K562 (cell line): Measurements from ENCODE around the gene ITGA11. TPM values are rescaled to one million over a fixed set of nuclear protein-coding genes. Genes with fewer than 3 reads are reported as not detected.

Source experiments
- ATAC-seq: fragments of 200-7000 bp; cut with Tn5 transposase; 3 replicates; pipeline ENCODE4 v1.9.1; 2020; ENCODE audit warnings: moderate library complexity
- BruUV-seq: library from RNA; stranded (reverse); fragments of 400-500 nt; replicated peaks from 2 replicates; lab custom pipeline; 2021; lab: Mats Ljungman, UMichigan
- CTCF ChIA-PET: fragments of 300-600 bp; formaldehyde crosslinking; extraction: SDS; loops from one replicate; lab custom pipeline; 2021; ENCODE audit warnings: low intra/inter-chr PET ratio; lab: Yijun Ruan, JAX
- POLR2A ChIA-PET: fragments of 300-600, 350-650 bp; sonication (Branson Sonifier 250); formaldehyde crosslinking; extraction: SDS; loops from one replicate; lab custom pipeline; 2021; ENCODE audit warnings: antibody characterized with exemption, inconsistent platforms; lab: Yijun Ruan, JAX
- DNase-seq, 4 experiments: peaks; one replicate each; pipeline versions ENCODE4 v3.0.0 to v3.0.0-alpha.2; 2011 to 2018; ENCODE audit warnings: low spot score in 3 of 4, mixed read lengths in 3 of 4; ENCODE audit errors: extremely low read depth in 1 of 4
- FAIRE-seq: peaks from 2 replicates; lab custom pipeline; 2011; peaks lifted over from hg19 to GRCh38; lab: Jason Lieb, UNC
- H2AFZ ChIP-seq: 2 replicates; pipeline ENCODE4 v1.6.0; 2011; ENCODE audit warnings: low read depth, low read length, control low read depth, inconsistent platforms
- H3K27ac ChIP-seq: fragments of 200-600 bp; 3 replicates; pipeline ENCODE4 v1.8.0; 2011; ENCODE audit warnings: low read depth, mild to moderate bottlenecking, control low read depth, inconsistent platforms, low read length, moderate library complexity, mixed read lengths; ENCODE audit errors: extremely low read depth
- H3K27me3 ChIP-seq, 2 experiments: fragments of 300-600 bp in 1 of 2; 2 replicates in 1 of 2; 3 replicates in 1 of 2; pipeline versions ENCODE4 v1.6.0 to v1.8.0; 2011; ENCODE audit warnings: inconsistent platforms in 2 of 2, low read length in 2 of 2, mild to moderate bottlenecking in 1 of 2, mixed read lengths in 1 of 2, moderate library complexity in 1 of 2; ENCODE audit not compliant: control insufficient read depth in 2 of 2, insufficient read depth in 2 of 2
- H3K36me3 ChIP-seq: fragments of 300-600 bp; 3 replicates; pipeline ENCODE4 v1.8.0; 2011; ENCODE audit warnings: mild to moderate bottlenecking, low read length, inconsistent platforms; ENCODE audit not compliant: control insufficient read depth, insufficient read depth
- H3K4me1 ChIP-seq, 2 experiments: fragments of 200-600 bp in 1 of 2; replicated peaks in 1 of 2; 2 replicates in 1 of 2; 3 replicates in 1 of 2; pipeline versions ENCODE4 v1.5.1 to v1.8.0; 2011; ENCODE audit warnings: inconsistent platforms in 2 of 2, low read length in 2 of 2, mild to moderate bottlenecking in 1 of 2, mixed read lengths in 1 of 2, moderate library complexity in 1 of 2; ENCODE audit not compliant: control insufficient read depth in 2 of 2, insufficient read depth in 2 of 2
- H3K4me2 ChIP-seq: 2 replicates; pipeline ENCODE4 v1.6.1; 2011; ENCODE audit warnings: low read length, control low read depth, inconsistent platforms, mixed read lengths; ENCODE audit not compliant: insufficient read depth
- H3K4me3 ChIP-seq: fragments of 200-600 bp; sonication (generic), shearing (Covaris generic); 2 replicates; pipeline ENCODE4 v1.5.1; 2016; ENCODE audit warnings: control low read depth, inconsistent platforms
- H3K79me2 ChIP-seq: fragments of 200-600 bp; 3 replicates; pipeline ENCODE4 v1.8.0; 2011; ENCODE audit warnings: low read length, inconsistent platforms; ENCODE audit not compliant: control insufficient read depth, insufficient read depth
- H3K9ac ChIP-seq, 2 experiments: 2 replicates each; pipeline versions ENCODE4 v1.6.0 to v1.6.1; 2011; ENCODE audit warnings: low read depth in 2 of 2, low read length in 2 of 2, control low read depth in 1 of 2, inconsistent platforms in 1 of 2, mild to moderate bottlenecking in 1 of 2, mixed read lengths in 1 of 2; ENCODE audit not compliant: insufficient read depth in 1 of 2
- H3K9me1 ChIP-seq: one replicate; pipeline ENCODE4 v1.6.0; 2011; ENCODE audit warnings: inconsistent platforms, mild to moderate bottlenecking, low read length, moderate library complexity; ENCODE audit not compliant: control insufficient read depth, insufficient read depth
- H3K9me3 ChIP-seq: replicated peaks from 2 replicates; pipeline ENCODE4 v1.5.1; 2011; ENCODE audit warnings: low read depth, low read length, inconsistent platforms; ENCODE audit not compliant: control insufficient read depth, insufficient read depth
- H4K20me1 ChIP-seq: replicated peaks from 2 replicates; pipeline ENCODE4 v1.6.1; 2011; ENCODE audit warnings: low read length, inconsistent platforms, mixed read lengths; ENCODE audit not compliant: control insufficient read depth, insufficient read depth
- CEBPG ChIP-seq, 3 experiments: fragments of 200-800 bp in 1 of 3; sonication (Bioruptor generic) in 1 of 3; sonication (generic) in 1 of 3; formaldehyde crosslinking in 1 of 3; IDR thresholded peaks in 2 of 3; conservative IDR thresholded peaks in 1 of 3; 2 replicates each; pipeline versions ENCODE4 v1.6.1 to v1.8.0; 2016 to 2022; ENCODE audit warnings: missing compliant biosample characterization in 2 of 3, missing genetic modification characterization in 2 of 3, mild to moderate bottlenecking in 1 of 3, missing genetic modification reagents in 1 of 3
- CHCHD3 ChIP-seq: fragments of 250-450 bp; sonication (Bioruptor Pico); IDR thresholded peaks from 2 replicates; pipeline ENCODE4 v2.1.2; 2022; ENCODE audit warnings: mild to moderate bottlenecking
- EHMT2 ChIP-seq: fragments of 450-650 bp; IDR thresholded peaks from 2 replicates; pipeline ENCODE4 v1.6.1; 2018; ENCODE audit warnings: antibody characterized with exemption
- JUNB ChIP-seq: fragments of 450-650 bp; formaldehyde crosslinking; conservative IDR thresholded peaks from 2 replicates; pipeline ENCODE4 v1.4.0; 2020; ENCODE audit warnings: mild to moderate bottlenecking
- LCOR ChIP-seq: sonication (generic); formaldehyde crosslinking; IDR thresholded peaks from 2 replicates; pipeline ENCODE4 v1.8.0; 2022; ENCODE audit warnings: mild to moderate bottlenecking, missing genetic modification reagents
- PHB2 ChIP-seq: fragments of 450-650 bp; IDR thresholded peaks from 2 replicates; pipeline ENCODE4 v1.6.1; 2017; ENCODE audit warnings: low read depth
- SIN3B ChIP-seq: fragments of 450-650 bp; IDR thresholded peaks from 2 replicates; pipeline ENCODE4 v1.6.1; 2017; ENCODE audit warnings: low read depth, mild to moderate bottlenecking, moderate library complexity
- SP2 ChIP-seq: IDR thresholded peaks from 2 replicates; pipeline ENCODE4 v1.6.1; 2011; ENCODE audit warnings: mild to moderate bottlenecking, low read depth, low read length, moderate library complexity; ENCODE audit not compliant: poor library complexity, severe bottlenecking; ENCODE audit errors: extremely low read depth
- TEAD2 ChIP-seq: fragments of 450-650 bp; IDR thresholded peaks from 2 replicates; pipeline ENCODE4 v1.6.1; 2016; ENCODE audit warnings: missing genetic modification characterization, control low read depth, missing compliant biosample characterization
- ZNF143 ChIP-seq: sonication (generic); formaldehyde crosslinking; IDR thresholded peaks from 2 replicates; pipeline ENCODE4 v1.9.0; 2022; ENCODE audit warnings: mild to moderate bottlenecking, missing genetic modification reagents
- ZNF165 ChIP-seq: fragments of 250-450 bp; sonication (Bioruptor Pico); IDR thresholded peaks from 2 replicates; pipeline ENCODE4 v1.4.0; 2020; ENCODE audit warnings: borderline replicate concordance
- ZNF263 ChIP-seq: sonication (generic); formaldehyde crosslinking; IDR thresholded peaks from 2 replicates; pipeline ENCODE4 v1.8.0; 2022; ENCODE audit warnings: mild to moderate bottlenecking, missing genetic modification reagents, borderline replicate concordance
- ZNF408 ChIP-seq: fragments of 250-450 bp; sonication (Bioruptor Pico); IDR thresholded peaks from 2 replicates; pipeline ENCODE4 v1.4.0; 2020; ENCODE audit warnings: low read depth, mild to moderate bottlenecking, moderate library complexity
- ZNF586 ChIP-seq: fragments of 450-650 bp; formaldehyde crosslinking; conservative IDR thresholded peaks from 2 replicates; pipeline ENCODE4 v1.4.0; 2020; ENCODE audit warnings: mild to moderate bottlenecking, moderate library complexity
- ZNF785 ChIP-seq: fragments of 250-450 bp; sonication (Bioruptor Pico); IDR thresholded peaks from 2 replicates; pipeline ENCODE4 v1.4.0; 2020; ENCODE audit warnings: mild to moderate bottlenecking
- WGBS: fragments of 100-300 bp; shearing (Covaris generic); methylation state at CpG from one replicate; pipeline ENCODE4 v1.1.6; 2016; ENCODE audit warnings: low coverage, mixed read lengths; ENCODE audit not compliant: insufficient coverage; ENCODE audit errors: missing lambda C conversion rate; 5-methylcytosine and 5-hydroxymethylcytosine counted together
- in situ Hi-C: fragments of 300-500 bp; cut with MboI; formaldehyde crosslinking; loops from 4 replicates; pipeline ENCODE4 v1.15.0; 2018; ENCODE audit warnings: inconsistent platforms, mixed read lengths
- intact Hi-C: fragments of 100-400 bp; cut with micrococcal nuclease; formaldehyde crosslinking; loops from 2 replicates; pipeline ENCODE4 v1.14.2; 2022
- polyA plus RNA-seq, 8 experiments: library from polyadenylated mRNA; depleted of rRNA in 4 of 8; stranded (reverse) in 5 of 8; unstranded in 3 of 8; fragments of >200 nt; fragmentation: Nextera tagmentation in 2 of 8; fragmentation: Illumina TruSeq in 1 of 8; extraction: Ambion mirVana in 2 of 8; extraction: Trizol in 1 of 8; gene quantifications; 2 replicates each; pipeline versions ENCODE4 v1.2.1 to v1.2.3, GENCODE V29; 2011 to 2014; ENCODE audit warnings: inconsistent platforms in 1 of 8, missing spikeins in 1 of 8
- total RNA-seq, 7 experiments: library from RNA; depleted of rRNA in 6 of 7; stranded (reverse); fragments of >200 nt in 6 of 7; fragmentation: Illumina TruSeq in 2 of 7; extraction: Trizol in 2 of 7; gene quantifications; 2 replicates each; pipeline versions ENCODE4 v1.2.1 to v1.2.3, GENCODE V29; 2011 to 2021; ENCODE audit warnings: low replicate concordance in 1 of 7

ITGA11 gene
- total and polyA plus RNA-seq, 9 of the 15 experiments (the other 6 are each of a cell fraction or from before 2014, with no cell fraction given), result 0.01 TPM; not detected in 8

DNA sequence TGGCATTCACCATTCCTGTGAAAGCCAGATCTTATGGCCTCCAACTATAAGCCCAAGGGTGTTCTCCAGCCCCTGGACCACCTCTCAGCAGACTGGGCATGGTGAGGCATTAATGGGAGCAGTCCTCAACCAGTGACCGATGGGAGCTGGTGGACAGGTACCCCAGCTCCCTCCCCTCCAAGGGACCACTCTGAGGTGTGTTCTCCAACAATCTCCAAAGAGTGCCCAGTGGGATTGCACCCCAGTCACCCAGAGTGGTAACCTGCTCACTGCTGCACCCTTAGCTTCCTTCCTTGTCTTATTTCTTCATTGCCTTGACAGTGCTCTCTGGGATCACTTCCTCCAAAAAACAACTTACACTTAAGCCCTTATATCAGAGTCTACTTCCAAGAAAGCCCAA lies 8.2 kb upstream of the ITGA11 start:
- in situ Hi-C loops, result no loop called here
- H3K27ac ChIP-seq, result no peak overlapping the region
- BruUV-seq, result no TSS peak
- ChIA-PET CTCF (no interaction called here), POLR2A (interaction anchor here (0.5 kb wide), 1 partner anchor 274 kb away, joined by 3 read pairs; no protein-coding TSS in a partner anchor)
- H4K20me1 ChIP-seq, result no peaks in the 10 kb centered on the region
- no peak overlapping the region for H3K9ac ChIP-seq
- H3K36me3 ChIP-seq, result no peaks in the 10 kb centered on the region
- WGBS, result 0% methylated on average over 1 of the region's 1 CpG
- no peak for TF ChIP-seq ZNF263 (CRISPR knock-in tag)
- TF ChIP-seq SIN3B, result no peak
- TF ChIP-seq ZNF785 (CRISPR knock-in tag), result no peak
- no peak for TF ChIP-seq PHB2
- TF ChIP-seq ZNF408 (CRISPR knock-in tag), result no peak
- no peak for TF ChIP-seq LCOR (CRISPR knock-in tag)
- TF ChIP-seq JUNB, result no peak
- no peak for TF ChIP-seq CEBPG (CRISPR knock-in tag; IDR thresholded peaks at IDR 0.05)
- no peak for TF ChIP-seq CEBPG (tag; conservative IDR thresholded peaks at IDR 0.05 in 1 of 2, IDR thresholded peaks at IDR 0.05 in 1 of 2)
- no peak for TF ChIP-seq EHMT2
- TF ChIP-seq ZNF143, result no peak
- TF ChIP-seq TEAD2 (tag), result no peak
- no peak for TF ChIP-seq ZNF586 (CRISPR knock-in tag)
- no peak for TF ChIP-seq ZNF165 (CRISPR knock-in tag)
- TF ChIP-seq CHCHD3, result no peak
- TF ChIP-seq SP2, result no peak
- TF ChIP-seq, all 486 proteins: peak for 0
- H3K4me2 ChIP-seq, result no peak overlapping the region
- H3K9me3 ChIP-seq, result no peaks in the 10 kb centered on the region
- no peak overlapping the region for H2AFZ ChIP-seq
- no peak for DNase-seq
- FAIRE-seq, result no peak
- no peaks in the 10 kb centered on the region for H3K79me2 ChIP-seq
- no peaks in the 10 kb centered on the region for H3K9me1 ChIP-seq
- intact Hi-C loops, result no loop called here
- ATAC-seq, result no peak
- H3K4me3 ChIP-seq, result no peak overlapping the region
- H3K4me1 ChIP-seq, result no peaks in the 10 kb centered on the region
- peaks cover 0 to 11% of the 10 kb centered on the region in 2 experiments; a peak in 3 of 5 replicates for H3K27me3 ChIP-seq
